ENCODE data around the gene SMURF2.

SMURF2 gene

GRCh38 chr17:64653325-64653984, 8.7 kb downstream of the SMURF2 start:
- Histone ChIP-seq H3K4me1 (ENCODE audit: control insufficient read depth, insufficient read depth, low read length) (no peaks in the 10 kb centered on the region), H3K27me3 (ENCODE audit: control insufficient read depth, insufficient read depth, low read length) (no peaks in the 10 kb centered on the region), H3K9me3 (ENCODE audit: control insufficient read depth, insufficient read depth, low read length) (no peaks in the 10 kb centered on the region), H3K4me3 (ENCODE audit: low read length) (no peak overlapping the region), H3K27ac (ENCODE audit: low read length) (no peak overlapping the region), H3K36me3 (ENCODE audit: control insufficient read depth, insufficient read depth, low read length) (no peaks in the 10 kb centered on the region)
- no peak for DNase-seq (ENCODE audit: low read depth, low spot score)
- no CpG with 5 or more reads among the region's 6 CpGs for whole genome bisulfite sequencing (ENCODE audit: insufficient coverage, insufficient read length)

- H3K27me3 ChIP-seq (ENCODE audit: control insufficient read depth, insufficient read depth, low read length), result no peaks in the 10 kb centered on the region
- no CpG with 5 or more reads among the region's 3 CpGs for WGBS (ENCODE audit: insufficient coverage, insufficient read length)
- no peaks in the 10 kb centered on the region for H3K36me3 ChIP-seq (ENCODE audit: control insufficient read depth, insufficient read depth, low read length)
- no peaks in the 10 kb centered on the region for H3K4me1 ChIP-seq (ENCODE audit: control insufficient read depth, insufficient read depth, low read length)
- H3K9me3 ChIP-seq (ENCODE audit: control insufficient read depth, insufficient read depth, low read length), result no peaks in the 10 kb centered on the region
- no peak overlapping the region for H3K4me3 ChIP-seq (ENCODE audit: low read length)
- no peak for DNase-seq (ENCODE audit: low read depth, low spot score)
- H3K27ac ChIP-seq (ENCODE audit: low read length), result no peak overlapping the region
Observed at GRCh38 chr17:64651889-64652288, 10.2 kb downstream of the SMURF2 start.

GRCh38 chr17:64648234-64648633, 13.9 kb downstream of the SMURF2 start:
- Histone ChIP-seq H3K36me3 (ENCODE audit: control insufficient read depth, insufficient read depth, low read length) (no peaks in the 10 kb centered on the region), H3K27me3 (ENCODE audit: control insufficient read depth, insufficient read depth, low read length) (no peaks in the 10 kb centered on the region), H3K9me3 (ENCODE audit: control insufficient read depth, insufficient read depth, low read length) (no peaks in the 10 kb centered on the region), H3K4me1 (ENCODE audit: control insufficient read depth, insufficient read depth, low read length) (no peaks in the 10 kb centered on the region), H3K4me3 (ENCODE audit: low read length) (no peak overlapping the region), H3K27ac (ENCODE audit: low read length) (no peak overlapping the region)
- DNase-seq (ENCODE audit: low read depth, low spot score), result no peak
- no CpG with 5 or more reads among the region's 1 CpG for WGBS (ENCODE audit: insufficient coverage, insufficient read length)

- Histone ChIP-seq H3K27me3 (ENCODE audit: control insufficient read depth, insufficient read depth, low read length) (no peaks in the 10 kb centered on the region), H3K4me1 (ENCODE audit: control insufficient read depth, insufficient read depth, low read length) (no peaks in the 10 kb centered on the region), H3K4me3 (ENCODE audit: low read length) (no peak overlapping the region), H3K36me3 (ENCODE audit: control insufficient read depth, insufficient read depth, low read length) (no peaks in the 10 kb centered on the region), H3K27ac (ENCODE audit: low read length) (no peak overlapping the region), H3K9me3 (ENCODE audit: control insufficient read depth, insufficient read depth, low read length) (no peaks in the 10 kb centered on the region)
- DNase-seq (ENCODE audit: low read depth, low spot score), result no peak
- WGBS (ENCODE audit: insufficient coverage, insufficient read length), result no CpG with 5 or more reads among the region's 1 CpG
Observed at GRCh38 chr17:64647817-64648216, 14.3 kb downstream of the SMURF2 start.

GRCh38 chr17:64639516-64639915, 22.6 kb downstream of the SMURF2 start:
- Histone ChIP-seq H3K4me3 (ENCODE audit: low read length) (no peak overlapping the region), H3K4me1 (ENCODE audit: control insufficient read depth, insufficient read depth, low read length) (no peaks in the 10 kb centered on the region), H3K27me3 (ENCODE audit: control insufficient read depth, insufficient read depth, low read length) (no peaks in the 10 kb centered on the region), H3K27ac (ENCODE audit: low read length) (no peak overlapping the region), H3K9me3 (ENCODE audit: control insufficient read depth, insufficient read depth, low read length) (no peaks in the 10 kb centered on the region), H3K36me3 (ENCODE audit: control insufficient read depth, insufficient read depth, low read length) (no peaks in the 10 kb centered on the region)
- WGBS (ENCODE audit: insufficient coverage, insufficient read length), result no CpG with 5 or more reads among the region's 4 CpGs
- DNase-seq (ENCODE audit: low read depth, low spot score), result no peak

- no peak overlapping the region for H3K4me3 ChIP-seq (ENCODE audit: low read length)
- no peaks in the 10 kb centered on the region for H3K27me3 ChIP-seq (ENCODE audit: control insufficient read depth, insufficient read depth, low read length)
- no peaks in the 10 kb centered on the region for H3K4me1 ChIP-seq (ENCODE audit: control insufficient read depth, insufficient read depth, low read length)
- WGBS (ENCODE audit: insufficient coverage, insufficient read length), result no CpG with 5 or more reads among the region's 2 CpGs
- H3K9me3 ChIP-seq (ENCODE audit: control insufficient read depth, insufficient read depth, low read length), result no peaks in the 10 kb centered on the region
- H3K36me3 ChIP-seq (ENCODE audit: control insufficient read depth, insufficient read depth, low read length), result no peaks in the 10 kb centered on the region
- no peak overlapping the region for H3K27ac ChIP-seq (ENCODE audit: low read length)
- DNase-seq (ENCODE audit: low read depth, low spot score), result no peak
Observed at GRCh38 chr17:64638552-64639203, 23.4 kb downstream of the SMURF2 start.

- no peaks in the 10 kb centered on the region for H3K27me3 ChIP-seq (ENCODE audit: control insufficient read depth, insufficient read depth, low read length)
- no peak overlapping the region for H3K27ac ChIP-seq (ENCODE audit: low read length)
- WGBS (ENCODE audit: insufficient coverage, insufficient read length), result no CpG with 5 or more reads among the region's 1 CpG
Observed at GRCh38 chr17:64635647-64636305, 26.3 kb downstream of the SMURF2 start.

GRCh38 chr17:64634218-64634617, 27.9 kb downstream of the SMURF2 start:
- no peaks in the 10 kb centered on the region for H3K9me3 ChIP-seq (ENCODE audit: control insufficient read depth, insufficient read depth, low read length)
- no peak overlapping the region for H3K4me3 ChIP-seq (ENCODE audit: low read length)
- H3K36me3 ChIP-seq (ENCODE audit: control insufficient read depth, insufficient read depth, low read length), result no peaks in the 10 kb centered on the region
- H3K4me1 ChIP-seq (ENCODE audit: control insufficient read depth, insufficient read depth, low read length), result no peaks in the 10 kb centered on the region
- DNase-seq (ENCODE audit: low read depth, low spot score), result no peak
- no peaks in the 10 kb centered on the region for H3K27me3 ChIP-seq (ENCODE audit: control insufficient read depth, insufficient read depth, low read length)
- no CpG with 5 or more reads among the region's 1 CpG for WGBS (ENCODE audit: insufficient coverage, insufficient read length)
- H3K27ac ChIP-seq (ENCODE audit: low read length), result no peak overlapping the region

More at GRCh38 chr17:64635647-64636305, 26.3 kb downstream of the SMURF2 start:
- no peaks in the 10 kb centered on the region for H3K4me1 ChIP-seq (ENCODE audit: control insufficient read depth, insufficient read depth, low read length)
- H3K9me3 ChIP-seq (ENCODE audit: control insufficient read depth, insufficient read depth, low read length), result no peaks in the 10 kb centered on the region
- DNase-seq (ENCODE audit: low read depth, low spot score), result no peak
- no peak overlapping the region for H3K4me3 ChIP-seq (ENCODE audit: low read length)
- H3K36me3 ChIP-seq (ENCODE audit: control insufficient read depth, insufficient read depth, low read length), result no peaks in the 10 kb centered on the region

- H3K27me3 ChIP-seq (ENCODE audit: control insufficient read depth, insufficient read depth, low read length), result no peaks in the 10 kb centered on the region
- H3K4me3 ChIP-seq (ENCODE audit: low read length), result no peak overlapping the region
- WGBS (ENCODE audit: insufficient coverage, insufficient read length), result no CpG with 5 or more reads among the region's 2 CpGs
- no peaks in the 10 kb centered on the region for H3K4me1 ChIP-seq (ENCODE audit: control insufficient read depth, insufficient read depth, low read length)
- no peaks in the 10 kb centered on the region for H3K9me3 ChIP-seq (ENCODE audit: control insufficient read depth, insufficient read depth, low read length)
- H3K27ac ChIP-seq (ENCODE audit: low read length), result no peak overlapping the region
- no peak for DNase-seq (ENCODE audit: low read depth, low spot score)
- no peaks in the 10 kb centered on the region for H3K36me3 ChIP-seq (ENCODE audit: control insufficient read depth, insufficient read depth, low read length)
Observed at GRCh38 chr17:64632606-64633005, 29.5 kb downstream of the SMURF2 start.

- no peak overlapping the region for H3K4me3 ChIP-seq (ENCODE audit: low read length)
- no peaks in the 10 kb centered on the region for H3K9me3 ChIP-seq (ENCODE audit: control insufficient read depth, insufficient read depth, low read length)
- H3K27ac ChIP-seq (ENCODE audit: low read length), result no peak overlapping the region
- no CpG with 5 or more reads among the region's 3 CpGs for WGBS (ENCODE audit: insufficient coverage, insufficient read length)
- DNase-seq (ENCODE audit: low read depth, low spot score), result no peak
- no peaks in the 10 kb centered on the region for H3K27me3 ChIP-seq (ENCODE audit: control insufficient read depth, insufficient read depth, low read length)
- no peaks in the 10 kb centered on the region for H3K36me3 ChIP-seq (ENCODE audit: control insufficient read depth, insufficient read depth, low read length)
- H3K4me1 ChIP-seq (ENCODE audit: control insufficient read depth, insufficient read depth, low read length), result no peaks in the 10 kb centered on the region
Observed at GRCh38 chr17:64632194-64632593, 29.9 kb downstream of the SMURF2 start.

Measured in iPS DF 6.9 (cell line).